Measurements from ENCODE around the gene HES4. TPM values are rescaled to one million over a fixed set of nuclear protein-coding genes. Genes with fewer than 3 reads are reported as not detected.
"Not testable (repeated sequence)": the region's sequence is repeated elsewhere in the genome, so short reads cannot be mapped to it uniquely, and the experiment has no call there.

The HES4 gene
- polyA plus RNA-seq, 3 donors, result 11.3 to 22.9 (median 14.2) TPM

- WGBS, 3 donors, result 25 to 36% (median 27%) methylated on average over 33 of the region's 33 CpGs
- H3K27ac ChIP-seq (ENCODE audit: low read depth, low read length), result no peak overlapping the region
These were observed 21.4 kb upstream of the HES4 start for GRCh38 chr1:1021010-1021919.

- WGBS, 3 donors, result 0 to 2% (median 1%) methylated on average over 25 to 59 of the region's 59 CpGs
- H3K27ac ChIP-seq (ENCODE audit: low read depth, low read length), result no peak overlapping the region
These were observed 20.6 kb upstream of the HES4 start for GRCh38 chr1:1020415-1021009.

GRCh38 chr1:1020000-1020404 lies 20.1 kb upstream of the HES4 start, which contains the start of gene AGRN:
TSS of gene AGRN (plus strand) at chr1:1020120. CDS start at chr1:1020173, 53 bp downstream.
- no peak within 1 kb of the TSS for H3K27ac ChIP-seq (ENCODE audit: low read depth, low read length)
- WGBS, 3 donors, result 0 to 1% (median 0%) methylated on average over 11 to 39 of the region's 58 CpGs

- H3K27ac ChIP-seq (ENCODE audit: low read depth, low read length), result no peak overlapping the region
- WGBS, 3 donors, result 1 to 4% (median 2%) methylated on average over 34 to 69 of the region's 91 CpGs
These were observed 19.5 kb upstream of the HES4 start for GRCh38 chr1:1019122-1019999.

- WGBS, 3 donors, result 92 to 94% (median 94%) methylated on average over 22 to 26 of the region's 26 CpGs
- H3K27ac ChIP-seq (ENCODE audit: low read depth, low read length), result not testable (repeated sequence)
These were observed 18.4 kb upstream of the HES4 start for GRCh38 chr1:1018321-1018685.

GRCh38 chr1:1017397-1018320 lies 17.8 kb upstream of the HES4 start:
- not testable (repeated sequence) for H3K27ac ChIP-seq (ENCODE audit: low read depth, low read length)
- 62 to 84% (median 81%) methylated on average over 16 to 17 of the region's 17 CpGs for WGBS, 3 donors

GRCh38 chr1:1014799-1015681 lies 15.1 kb upstream of the HES4 start:
- 78 to 81% (median 79%) methylated on average over 20 of the region's 20 CpGs for WGBS, 3 donors
- no peak overlapping the region for H3K27ac ChIP-seq (ENCODE audit: low read depth, low read length)

- WGBS, 3 donors, result 44 to 71% (median 57%) methylated on average over 39 to 41 of the region's 41 CpGs
- H3K27ac ChIP-seq (ENCODE audit: low read depth, low read length), result no peak overlapping the region
These were observed 14.2 kb upstream of the HES4 start for GRCh38 chr1:1013922-1014648.

GRCh38 chr1:1013105-1013921 lies 13.4 kb upstream of the HES4 start, which contains the start of gene ISG15:
TSS of gene ISG15 (plus strand) at chr1:1013497. CDS start at chr1:1013574, 77 bp downstream.
- 1 to 7% (median 3%) methylated on average over 29 to 30 of the region's 30 CpGs for WGBS, 3 donors
- no peak within 1 kb of the TSS for H3K27ac ChIP-seq (ENCODE audit: low read depth, low read length)

- WGBS, 3 donors, result 62 to 69% (median 63%) methylated on average over 13 of the region's 13 CpGs
- H3K27ac ChIP-seq (ENCODE audit: low read depth, low read length), result not testable (repeated sequence)
These were observed 12.8 kb upstream of the HES4 start for GRCh38 chr1:1012736-1013104.

GRCh38 chr1:1011396-1011949 lies 11.6 kb upstream of the HES4 start:
- 69 to 88% (median 71%) methylated on average over 14 of the region's 14 CpGs for WGBS, 3 donors
- no peak overlapping the region for H3K27ac ChIP-seq (ENCODE audit: low read depth, low read length)

- H3K27ac ChIP-seq (ENCODE audit: low read depth, low read length), result not testable (repeated sequence)
- 93% methylated on average over 8 of the region's 8 CpGs for WGBS, 3 donors
These were observed 10.2 kb upstream of the HES4 start for GRCh38 chr1:1010131-1010530.

GRCh38 chr1:1006305-1007159 lies 6.6 kb upstream of the HES4 start:
- WGBS, 3 donors, result 79 to 84% (median 80%) methylated on average over 37 of the region's 37 CpGs
- H3K27ac ChIP-seq (ENCODE audit: low read depth, low read length), result no peak overlapping the region

GRCh38 chr1:1005774-1006304 lies 5.9 kb upstream of the HES4 start:
- H3K27ac ChIP-seq (ENCODE audit: low read depth, low read length), result no peak overlapping the region
- 54 to 63% (median 55%) methylated on average over 14 to 23 of the region's 23 CpGs for WGBS, 3 donors

Data from adipose tissue (tissue), 3 donors.